Neural cell (in vitro differentiated cells): ENCODE results near the gene DSCAML1. TPM values are rescaled to one million over a fixed set of nuclear protein-coding genes. Genes with fewer than 3 reads are reported as not detected.

ENCODE experiments used
- H2AFZ ChIP-seq: fragments of 200-600, 300-800 bp; sonication (generic), shearing (Covaris generic); 2 replicates; pipeline ENCODE4 v1.6.0; 2014; ENCODE audit warnings: low read depth, mild to moderate bottlenecking, antibody characterized with exemption, low read length, moderate library complexity
- H3F3A ChIP-seq: fragments of 200-600 bp; shearing (Covaris generic); 2 replicates; pipeline ENCODE4 v1.6.1; 2016; ENCODE audit warnings: mild to moderate bottlenecking, moderate library complexity, mixed read lengths, antibody characterized with exemption, low read length; ENCODE audit not compliant: insufficient read depth, poor library complexity, severe bottlenecking
- H3K27ac ChIP-seq: fragments of 200-600, 300-800 bp; sonication (generic), shearing (Covaris generic); 2 replicates; pipeline ENCODE4 v1.5.1; 2014; ENCODE audit warnings: mild to moderate bottlenecking, low read length, moderate library complexity
- H3K27me3 ChIP-seq: fragments of 300-800, 200-600 bp; sonication (generic), shearing (Covaris generic); 2 replicates; pipeline ENCODE4 v1.6.0; 2014; ENCODE audit warnings: mild to moderate bottlenecking, low read depth, low read length, moderate library complexity; ENCODE audit not compliant: insufficient read depth
- H3K36me3 ChIP-seq: fragments of 300-800, 200-600 bp; sonication (generic), shearing (Covaris generic); 2 replicates; pipeline ENCODE4 v1.5.1; 2014; ENCODE audit warnings: mild to moderate bottlenecking, antibody characterized with exemption, low read length, moderate library complexity; ENCODE audit not compliant: insufficient read depth
- H3K4me2 ChIP-seq: fragments of 300-800, 200-600 bp; sonication (generic), shearing (Covaris generic); 2 replicates; pipeline ENCODE4 v1.6.0; 2014; ENCODE audit warnings: mild to moderate bottlenecking, low read length
- H3K4me3 ChIP-seq: fragments of 300-800, 200-600 bp; sonication (generic), shearing (Covaris generic); 2 replicates; pipeline ENCODE4 v1.5.1; 2014; ENCODE audit warnings: mild to moderate bottlenecking, low read length, moderate library complexity
- H3K79me2 ChIP-seq: fragments of 200-600 bp; shearing (Covaris generic); replicated peaks from 2 replicates; pipeline ENCODE4 v1.6.0; 2014; ENCODE audit warnings: mild to moderate bottlenecking, low read length, moderate library complexity; ENCODE audit not compliant: insufficient read depth
- H3K9ac ChIP-seq: fragments of 300-800, 200-600 bp; sonication (generic), shearing (Covaris generic); 2 replicates; pipeline ENCODE4 v1.6.1; 2016; ENCODE audit warnings: mild to moderate bottlenecking, low read length, mixed read lengths
- H3K9me2 ChIP-seq: fragments of 200-600 bp; shearing (Covaris generic); 2 replicates; pipeline ENCODE4 v1.6.1; 2016; ENCODE audit warnings: mild to moderate bottlenecking, low read length, mixed read lengths; ENCODE audit not compliant: insufficient read depth
- H3K9me3 ChIP-seq: fragments of 200-600, 300-800 bp; sonication (generic), shearing (Covaris generic); 2 replicates; pipeline ENCODE4 v1.6.1; 2016; ENCODE audit warnings: mild to moderate bottlenecking, mixed run types, low read length, moderate library complexity, mixed read lengths
- H4K20me1 ChIP-seq: fragments of 200-600 bp; shearing (Covaris generic); 2 replicates; pipeline ENCODE4 v1.6.1; 2016; ENCODE audit warnings: mild to moderate bottlenecking, mixed run types; ENCODE audit not compliant: insufficient read depth
- CTCF ChIP-seq: fragments of 450-650 bp; IDR thresholded peaks from 2 replicates; pipeline ENCODE4 v1.5.1; 2014; ENCODE audit warnings: antibody characterized with exemption, mild to moderate bottlenecking, moderate library complexity; ENCODE audit not compliant: poor library complexity, severe bottlenecking
- EP300 ChIP-seq: fragments of 450-650 bp; conservative IDR thresholded peaks from 2 replicates; pipeline ENCODE4 v1.6.1; 2014; ENCODE audit warnings: antibody characterized with exemption, mild to moderate bottlenecking, moderate library complexity; ENCODE audit not compliant: poor library complexity, severe bottlenecking
- EZH2 ChIP-seq: fragments of 200-600, 300-800 bp; shearing (Covaris generic), sonication (generic); IDR thresholded peaks from 2 replicates; pipeline ENCODE4 v1.6.1; 2014; ENCODE audit warnings: antibody characterized with exemption, low read length, borderline replicate concordance, mild to moderate bottlenecking; ENCODE audit not compliant: insufficient read depth, poor library complexity, severe bottlenecking
- MXI1 ChIP-seq: fragments of 450-650 bp; conservative IDR thresholded peaks from 2 replicates; pipeline ENCODE4 v1.6.1; 2014; ENCODE audit warnings: antibody characterized with exemption, mild to moderate bottlenecking; ENCODE audit not compliant: poor library complexity, severe bottlenecking
- POLR2AphosphoS5 ChIP-seq: IDR thresholded peaks from 2 replicates; pipeline ENCODE4 v1.6.1; 2012
- RAD21 ChIP-seq: fragments of 450-650 bp; conservative IDR thresholded peaks from 2 replicates; pipeline ENCODE4 v1.6.1; 2014; ENCODE audit warnings: antibody characterized with exemption, mild to moderate bottlenecking, moderate library complexity
- REST ChIP-seq: IDR thresholded peaks from 2 replicates; pipeline ENCODE4 v1.6.1; 2012; ENCODE audit warnings: borderline replicate concordance
- SMC3 ChIP-seq: fragments of 450-650 bp; conservative IDR thresholded peaks from 2 replicates; pipeline ENCODE4 v1.6.1; 2014; ENCODE audit warnings: antibody characterized with exemption, mild to moderate bottlenecking, moderate library complexity; ENCODE audit not compliant: poor library complexity
- TAF1 ChIP-seq: IDR thresholded peaks from 2 replicates; pipeline ENCODE4 v1.6.1; 2012; ENCODE audit warnings: low read depth
- polyA plus RNA-seq: library from polyadenylated mRNA; depleted of rRNA; stranded (reverse); fragments of >200 nt; gene quantifications from 2 replicates; pipeline ENCODE4 v1.2.3, GENCODE V29; 2014

Gene DSCAML1
- polyA plus RNA-seq, 1 donor from 2014 or later = 1.3 TPM

GRCh38 chr11:117629146-117629545 is 167.9 kb downstream of the DSCAML1 start:
- Histone ChIP-seq H3K4me3 (no peak overlapping the region), H3K9ac (no peak overlapping the region), H3K4me2 (no peak overlapping the region), H3K9me3 (no peaks in the 10 kb centered on the region), H2AFZ (no peak overlapping the region), H4K20me1 (no peaks in the 10 kb centered on the region), H3K27me3 (no peaks in the 10 kb centered on the region), H3K36me3 (no peaks in the 10 kb centered on the region), H3K9me2 (no peaks in the 10 kb centered on the region), H3K79me2 (no peaks in the 10 kb centered on the region), H3K27ac (no peak overlapping the region), H3F3A (no peaks in the 10 kb centered on the region)
- no peak for TF ChIP-seq RAD21
- no peak for TF ChIP-seq EZH2
- TF ChIP-seq MXI1 = no peak
- no peak for TF ChIP-seq POLR2AphosphoS5
- TF ChIP-seq SMC3 = no peak
- no peak for TF ChIP-seq TAF1
- TF ChIP-seq EP300 = no peak
- TF ChIP-seq REST = no peak
- TF ChIP-seq CTCF = no peak

GRCh38 chr11:117627259-117627658 is 169.8 kb downstream of the DSCAML1 start:
- H4K20me1 ChIP-seq = no peaks in the 10 kb centered on the region
- no peak for TF ChIP-seq TAF1
- TF ChIP-seq POLR2AphosphoS5 = no peak
- no peak for TF ChIP-seq REST
- TF ChIP-seq EZH2 = no peak
- TF ChIP-seq EP300 = no peak
- TF ChIP-seq MXI1 = no peak
- no peak for TF ChIP-seq RAD21
- TF ChIP-seq CTCF = no peak
- TF ChIP-seq SMC3 = no peak
- H3K9ac ChIP-seq = no peak overlapping the region
- H3K27me3 ChIP-seq = no peaks in the 10 kb centered on the region
- no peaks in the 10 kb centered on the region for H3K79me2 ChIP-seq
- no peak overlapping the region for H2AFZ ChIP-seq
- no peaks in the 10 kb centered on the region for H3K9me3 ChIP-seq
- no peaks in the 10 kb centered on the region for H3K36me3 ChIP-seq
- no peak overlapping the region for H3K27ac ChIP-seq
- H3F3A ChIP-seq = no peaks in the 10 kb centered on the region
- no peak overlapping the region for H3K4me2 ChIP-seq
- H3K4me3 ChIP-seq = no peak overlapping the region
- no peaks in the 10 kb centered on the region for H3K9me2 ChIP-seq
